ENCODE data around the gene NINJ1. TPM values are rescaled to one million over a fixed set of nuclear protein-coding genes. Genes with fewer than 3 reads are reported as not detected.

The NINJ1 gene
- total and polyA plus RNA-seq, 4 experiments from 2014 or later, result 31.1 to 92.4 (median 53.5) TPM

GRCh38 chr9:93168581-93168980 is 34.5 kb upstream of the NINJ1 start:
- H3K36me3 Mint-ChIP-seq, result no peaks in the 10 kb centered on the region
- CTCF ChIA-PET (ENCODE audit: partially characterized antibody), result interaction anchor here (1.2 kb wide), 1 partner anchor 9 kb away, joined by 3 read pairs; no protein-coding TSS in a partner anchor

GRCh38 chr9:93167838-93168237 is 33.8 kb upstream of the NINJ1 start:
- H3K4me3 Mint-ChIP-seq, result no peak overlapping the region
- no peaks in the 10 kb centered on the region for H3K9me3 Mint-ChIP-seq
- Histone ChIP-seq H3K36me3 (ENCODE audit: insufficient read depth, low read length) (no peaks in the 10 kb centered on the region), H3K9me3 (ENCODE audit: control insufficient read depth in 1 of 2, low read length in 2 of 2) (no peaks in the 10 kb centered on the region), H3K27ac (ENCODE audit: low read depth, low read length) (no peak overlapping the region), H3K4me3 (ENCODE audit: low read length in 2 of 2) (no peak overlapping the region), H3K4me1 (ENCODE audit: insufficient read depth, low read length) (no peaks in the 10 kb centered on the region), H3K27me3 (ENCODE audit: insufficient read depth, low read length) (no peaks in the 10 kb centered on the region)
- H3K36me3 Mint-ChIP-seq, result no peaks in the 10 kb centered on the region
- ChIA-PET POLR2A (ENCODE audit: partially characterized antibody) (no interaction called here), CTCF (ENCODE audit: partially characterized antibody) (interaction anchor here (1.3 kb wide), 1 partner anchor 26 kb away, joined by 3 read pairs; no protein-coding TSS in a partner anchor)
- no peak for DNase-seq
- H3K27me3 Mint-ChIP-seq, result no peaks in the 10 kb centered on the region
- peak overlapping the region in 1 of 7 donors; percentile 23 for H3K27ac Mint-ChIP-seq
- intact Hi-C loops (cut with micrococcal nuclease), result loop anchor here (10.0 kb wide), 1 partner anchor 397 kb away; no protein-coding TSS in a partner anchor
- no peaks in the 10 kb centered on the region for H3K4me1 Mint-ChIP-seq

More at GRCh38 chr9:93168581-93168980, 34.5 kb upstream of the NINJ1 start:
- Histone ChIP-seq H3K9me3 (ENCODE audit: control insufficient read depth in 1 of 2, low read length in 2 of 2) (no peaks in the 10 kb centered on the region), H3K27ac (ENCODE audit: low read depth, low read length) (no peak overlapping the region), H3K36me3 (ENCODE audit: insufficient read depth, low read length) (no peaks in the 10 kb centered on the region), H3K27me3 (ENCODE audit: insufficient read depth, low read length) (no peaks in the 10 kb centered on the region), H3K4me3 (ENCODE audit: low read length in 2 of 2) (no peak overlapping the region), H3K4me1 (ENCODE audit: insufficient read depth, low read length) (no peaks in the 10 kb centered on the region)
- DNase-seq, result no peak
- Mint-ChIP-seq H3K9me3 (no peaks in the 10 kb centered on the region), H3K4me1 (peaks cover 0 to under 1% (median 0%) of the 10 kb centered on the region in 4 donors), H3K27me3 (no peaks in the 10 kb centered on the region), H3K27ac (peak overlapping the region in 1 of 7 donors; percentile 29), H3K4me3 (no peak overlapping the region)
- POLR2A ChIA-PET (ENCODE audit: partially characterized antibody), result no interaction called here
- intact Hi-C loops (cut with micrococcal nuclease), result loop anchor here (10.0 kb wide), 1 partner anchor 396 kb away; no protein-coding TSS in a partner anchor

GRCh38 chr9:93167185-93167584 is 33.1 kb upstream of the NINJ1 start:
- Histone ChIP-seq H3K27ac (ENCODE audit: low read depth, low read length) (no peak overlapping the region), H3K27me3 (ENCODE audit: insufficient read depth, low read length) (no peaks in the 10 kb centered on the region), H3K9me3 (ENCODE audit: control insufficient read depth in 1 of 2, low read length in 2 of 2) (no peaks in the 10 kb centered on the region), H3K36me3 (ENCODE audit: insufficient read depth, low read length) (no peaks in the 10 kb centered on the region), H3K4me3 (ENCODE audit: low read length in 2 of 2) (no peak overlapping the region), H3K4me1 (ENCODE audit: insufficient read depth, low read length) (no peaks in the 10 kb centered on the region)
- Mint-ChIP-seq H3K9me3 (no peaks in the 10 kb centered on the region), H3K27me3 (no peaks in the 10 kb centered on the region), H3K4me3 (no peak overlapping the region), H3K36me3 (no peaks in the 10 kb centered on the region), H3K4me1 (no peaks in the 10 kb centered on the region), H3K27ac (no peak overlapping the region)
- no peak for DNase-seq
- ChIA-PET POLR2A (ENCODE audit: partially characterized antibody) (no interaction called here), CTCF (ENCODE audit: partially characterized antibody) (interaction anchor here (1.3 kb wide), 1 partner anchor 25 kb away, joined by 3 read pairs; no protein-coding TSS in a partner anchor)
- intact Hi-C loops (cut with micrococcal nuclease), result loop anchor here (10.0 kb wide), 1 partner anchor 398 kb away; no protein-coding TSS in a partner anchor

DNA sequence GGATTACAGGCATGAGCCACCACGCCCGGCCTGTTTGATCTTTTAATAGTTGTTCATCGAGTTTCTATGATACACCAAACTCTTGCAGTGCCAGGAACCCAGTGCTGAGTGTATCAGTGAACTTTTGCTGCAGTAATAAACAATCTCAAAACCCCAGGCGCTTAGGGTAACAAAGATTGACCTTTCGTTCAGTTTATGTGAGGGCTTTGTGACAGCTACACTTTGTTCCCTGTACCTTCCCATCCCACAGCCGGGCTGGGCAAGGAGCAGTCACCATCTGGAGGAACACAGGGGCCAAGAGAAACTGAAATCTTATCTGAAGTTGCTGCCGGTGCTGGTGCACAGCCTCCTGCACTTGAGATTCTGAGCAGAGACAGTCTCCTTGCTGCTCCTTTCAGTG is 32.6 kb upstream of the NINJ1 start:
- no peak overlapping the region for H3K27ac ChIP-seq (ENCODE audit: low read depth, low read length)
- intact Hi-C loops (cut with micrococcal nuclease), result loop anchor here (10.0 kb wide), 1 partner anchor 398 kb away; no protein-coding TSS in a partner anchor
- H3K4me3 ChIP-seq (ENCODE audit: low read length in 2 of 2), result no peak overlapping the region
- CTCF ChIA-PET (ENCODE audit: partially characterized antibody), result interaction anchor here (1.3 kb wide), 1 partner anchor 25 kb away, joined by 3 read pairs; no protein-coding TSS in a partner anchor
- Mint-ChIP-seq H3K27me3 (no peaks in the 10 kb centered on the region), H3K36me3 (no peaks in the 10 kb centered on the region), H3K4me1 (no peaks in the 10 kb centered on the region), H3K27ac (peak overlapping the region in 1 of 7 donors; percentile 55), H3K4me3 (no peak overlapping the region), H3K9me3 (no peaks in the 10 kb centered on the region)
- H3K4me1 ChIP-seq (ENCODE audit: insufficient read depth, low read length), result no peaks in the 10 kb centered on the region
- POLR2A ChIA-PET (ENCODE audit: partially characterized antibody), result no interaction called here
- H3K27me3 ChIP-seq (ENCODE audit: insufficient read depth, low read length), result no peaks in the 10 kb centered on the region
- DNase-seq, result no peak
- H3K9me3 ChIP-seq (ENCODE audit: control insufficient read depth in 1 of 2, low read length in 2 of 2), result no peaks in the 10 kb centered on the region
- H3K36me3 ChIP-seq (ENCODE audit: insufficient read depth, low read length), result no peaks in the 10 kb centered on the region

DNA sequence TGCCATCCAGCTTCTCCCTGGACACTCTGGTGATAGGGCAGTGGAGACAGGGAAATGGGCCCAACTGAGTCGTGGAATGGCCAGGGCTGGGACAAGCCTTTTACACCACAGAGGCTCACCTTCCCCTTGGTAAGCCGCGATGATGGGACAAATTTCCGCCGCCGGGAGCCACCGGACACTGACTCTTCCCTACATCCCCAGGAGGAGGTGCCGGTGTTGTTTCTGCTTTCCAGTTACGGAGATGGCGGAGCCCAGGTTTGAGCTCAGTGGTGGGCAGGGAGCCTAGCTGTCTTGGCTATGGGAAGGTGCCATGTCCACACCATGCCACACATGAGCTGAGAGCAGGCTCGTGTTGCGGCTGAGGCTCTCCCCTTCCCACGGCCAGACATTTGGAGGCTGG is 30.0 kb upstream of the NINJ1 start:
- Histone ChIP-seq H3K4me1 (ENCODE audit: insufficient read depth, low read length) (peaks cover 6% of the 10 kb centered on the region), H3K27ac (ENCODE audit: low read depth, low read length) (no peak overlapping the region), H3K36me3 (ENCODE audit: insufficient read depth, low read length) (no peaks in the 10 kb centered on the region), H3K4me3 (ENCODE audit: low read length in 2 of 2) (no peak overlapping the region), H3K27me3 (ENCODE audit: insufficient read depth, low read length) (no peaks in the 10 kb centered on the region), H3K9me3 (ENCODE audit: control insufficient read depth in 1 of 2, low read length in 2 of 2) (no peaks in the 10 kb centered on the region)
- H3K9me3 Mint-ChIP-seq, result no peaks in the 10 kb centered on the region
- peaks cover 0 to 7% (median 1%) of the 10 kb centered on the region in 4 donors for H3K4me1 Mint-ChIP-seq
- DNase-seq, result no peak
- POLR2A ChIA-PET (ENCODE audit: partially characterized antibody), result no interaction called here
- CTCF ChIA-PET (ENCODE audit: partially characterized antibody), result interaction anchor here (1.8 kb wide), 1 partner anchor 10 kb away, joined by 5 read pairs; no protein-coding TSS in a partner anchor
- H3K27ac Mint-ChIP-seq, result no peak overlapping the region
- no peak overlapping the region for H3K4me3 Mint-ChIP-seq
- no peaks in the 10 kb centered on the region for H3K36me3 Mint-ChIP-seq
- no peaks in the 10 kb centered on the region for H3K27me3 Mint-ChIP-seq
- intact Hi-C loops (cut with micrococcal nuclease), result loop anchor here (10.0 kb wide), 1 partner anchor 401 kb away; no protein-coding TSS in a partner anchor

DNA sequence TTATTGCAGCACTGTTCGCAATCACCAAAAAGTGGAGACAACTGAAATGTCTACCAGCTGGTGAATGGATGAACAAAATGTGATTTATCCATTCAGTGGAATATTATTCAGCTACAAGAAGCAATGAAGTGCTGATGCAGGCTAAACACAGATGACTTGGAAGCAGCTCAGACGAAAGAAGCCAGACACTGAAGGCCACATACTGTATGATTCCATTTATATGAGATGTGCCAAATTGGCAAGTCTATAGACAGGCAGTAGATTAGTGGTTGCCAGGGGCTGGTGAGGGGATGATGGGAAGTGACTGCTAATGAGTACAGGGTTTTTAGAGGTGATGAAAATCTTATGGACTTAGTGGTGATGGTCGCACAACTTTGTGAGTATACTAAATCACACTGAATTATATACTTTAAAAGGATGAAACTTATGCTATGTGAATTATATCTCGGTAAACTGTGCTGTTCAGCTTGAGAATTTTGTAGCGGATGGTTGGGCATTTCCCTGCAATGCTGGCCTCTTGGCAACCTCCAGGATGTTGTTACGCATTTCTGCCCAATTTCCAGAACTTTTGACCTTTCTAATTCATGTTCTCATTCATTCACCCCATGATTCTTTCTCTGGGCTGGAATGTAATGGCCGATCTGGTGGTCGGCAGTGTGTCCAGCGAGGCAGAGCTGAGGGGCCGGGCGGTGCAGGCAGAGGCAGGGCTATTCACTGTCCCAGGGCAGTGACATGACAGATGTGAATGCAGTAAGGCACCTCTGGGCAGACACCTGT is 27.9 kb upstream of the NINJ1 start:
- Mint-ChIP-seq H3K36me3 (no peaks in the 10 kb centered on the region), H3K9me3 (no peaks in the 10 kb centered on the region), H3K4me1 (peaks cover 0 to 7% (median 1%) of the 10 kb centered on the region in 4 donors), H3K27me3 (no peaks in the 10 kb centered on the region), H3K27ac (peak overlapping the region in 2 of 7 donors; percentile 22 to 42), H3K4me3 (no peak overlapping the region)
- intact Hi-C loops (cut with micrococcal nuclease), result loop anchor here (10.0 kb wide), 1 partner anchor 403 kb away; no protein-coding TSS in a partner anchor
- no peak overlapping the region for H3K27ac ChIP-seq (ENCODE audit: low read depth, low read length)
- no peak overlapping the region for H3K4me3 ChIP-seq (ENCODE audit: low read length in 2 of 2)
- POLR2A ChIA-PET (ENCODE audit: partially characterized antibody), result no interaction called here
- H3K27me3 ChIP-seq (ENCODE audit: insufficient read depth, low read length), result no peaks in the 10 kb centered on the region
- DNase-seq, result no peak
- CTCF ChIA-PET (ENCODE audit: partially characterized antibody), result interaction anchor here (0.9 to 2.4 kb wide), 4 partner anchors 16 to 404 kb away, joined by 3 to 12 read pairs (median 3); no protein-coding TSS in a partner anchor
- H3K9me3 ChIP-seq (ENCODE audit: control insufficient read depth in 1 of 2, low read length in 2 of 2), result no peaks in the 10 kb centered on the region
- H3K36me3 ChIP-seq (ENCODE audit: insufficient read depth, low read length), result no peaks in the 10 kb centered on the region
- H3K4me1 ChIP-seq (ENCODE audit: insufficient read depth, low read length), result peaks cover 6% of the 10 kb centered on the region
